HepG2 (cell line): ENCODE measurements around the gene CBFA2T2. TPM values are rescaled to one million over a fixed set of nuclear protein-coding genes. Genes with fewer than 3 reads are reported as not detected.

Experiments used
- FOXA3 ChIP-seq: IDR thresholded peaks from 2 replicates; pipeline ENCODE4 v1.6.1; 2016; ENCODE audit warnings: missing genetic modification reagents, missing compliant biosample characterization
- HOXA5 ChIP-seq: sonication (generic); formaldehyde crosslinking; IDR thresholded peaks from 2 replicates; pipeline ENCODE4 v1.4.0; 2020; ENCODE audit warnings: missing genetic modification reagents
- NCOR1 ChIP-seq: fragments of 200-600 bp; sonication (generic); IDR thresholded peaks from 2 replicates; pipeline ENCODE4 v1.7.0; 2017; ENCODE audit warnings: antibody characterized with exemption, low read length, borderline replicate concordance
- POLR2AphosphoS5 ChIP-seq: IDR thresholded peaks from 2 replicates; pipeline ENCODE4 v1.6.1; 2012; ENCODE audit warnings: low read depth, low read length
- SAP130 ChIP-seq: IDR thresholded peaks from 2 replicates; pipeline ENCODE4 v1.6.1; 2016; ENCODE audit warnings: low read depth
- TAF1 ChIP-seq: sonication (generic); formaldehyde crosslinking; IDR thresholded peaks from 2 replicates; pipeline ENCODE4 v1.4.0; 2020; ENCODE audit warnings: missing genetic modification reagents
- TBX3 ChIP-seq: fragments of 450-650 bp; IDR thresholded peaks from 2 replicates; pipeline ENCODE4 v1.6.1; 2017; ENCODE audit warnings: antibody characterized with exemption, mild to moderate bottlenecking, inconsistent platforms, borderline replicate concordance
- THAP7 ChIP-seq: sonication (generic); formaldehyde crosslinking; IDR thresholded peaks from 2 replicates; pipeline ENCODE4 v1.8.1; 2023; ENCODE audit warnings: mild to moderate bottlenecking, missing genetic modification reagents
- ZFP82 ChIP-seq: sonication (generic); formaldehyde crosslinking; IDR thresholded peaks from 2 replicates; pipeline ENCODE4 v1.5.1; 2020; ENCODE audit warnings: mild to moderate bottlenecking, missing genetic modification reagents, borderline replicate concordance
- ZMYM3 ChIP-seq: sonication (generic); formaldehyde crosslinking; IDR thresholded peaks from 2 replicates; pipeline ENCODE4 v1.5.1; 2020; ENCODE audit warnings: mild to moderate bottlenecking, missing genetic modification reagents
- ZNF12 ChIP-seq: sonication (generic); formaldehyde crosslinking; IDR thresholded peaks from 2 replicates; pipeline ENCODE4 v1.5.0; 2020; ENCODE audit warnings: missing genetic modification reagents
- ZNF276 ChIP-seq: sonication (generic); formaldehyde crosslinking; IDR thresholded peaks from 2 replicates; pipeline ENCODE4 v1.4.0; 2020; ENCODE audit warnings: mild to moderate bottlenecking, low read depth, missing genetic modification reagents
- ZNF800 ChIP-seq: sonication (generic); formaldehyde crosslinking; IDR thresholded peaks from 2 replicates; pipeline ENCODE4 v1.4.0; 2020; ENCODE audit warnings: missing genetic modification reagents
- ZNF850 ChIP-seq: sonication (generic); formaldehyde crosslinking; conservative IDR thresholded peaks from 2 replicates; pipeline ENCODE4 v1.9.0; 2021; ENCODE audit warnings: mild to moderate bottlenecking, missing genetic modification reagents
- polyA plus RNA-seq, 8 experiments: library from polyadenylated mRNA; depleted of rRNA in 3 of 8; stranded (reverse) in 7 of 8; unstranded in 1 of 8; fragments of >200 nt; fragmentation: Illumina TruSeq in 4 of 8; extraction: Trizol in 4 of 8; gene quantifications; 2 replicates each; pipeline versions ENCODE4 v1.2.1 to v1.2.3, GENCODE V29; 2011 to 2016; ENCODE audit warnings: low read depth in 4 of 8, missing spikeins in 1 of 8, mixed read lengths in 1 of 8; ENCODE audit not compliant: insufficient read depth in 1 of 8
- total RNA-seq, 5 experiments: library from RNA; depleted of rRNA; stranded (reverse); fragments of >200 nt; fragmentation: Illumina TruSeq; extraction: Trizol; gene quantifications; 2 replicates each; pipeline ENCODE4 v1.2.3, GENCODE V29; 2016; ENCODE audit warnings: low read depth in 1 of 5
- TF ChIP-seq, protein P1 (sequence below): sonication (generic); formaldehyde crosslinking; IDR thresholded peaks from 2 replicates; pipeline ENCODE4 v1.9.0; 2022; ENCODE audit warnings: low read depth, missing genetic modification reagents
- TF ChIP-seq, protein P2 (sequence below): sonication (generic); formaldehyde crosslinking; IDR thresholded peaks from 2 replicates; pipeline ENCODE4 v1.4.0; 2020; ENCODE audit warnings: missing genetic modification reagents, mild to moderate bottlenecking, borderline replicate concordance

Gene CBFA2T2
- total and polyA plus RNA-seq, 2 of the 13 experiments (the other 11 are each of a cell fraction or from before 2014, with no cell fraction given): 6.3 to 21.2 TPM

- TF ChIP-seq ZNF800 (CRISPR knock-in tag) (no peak), POLR2AphosphoS5 (no peak), THAP7 (CRISPR knock-in tag) (no peak), FOXA3 (CRISPR knock-in tag) (no peak; the same call in 1 of the 2 replicates), ZMYM3 (peak; percentile 32; the same call in 1 of the 2 replicates), TAF1 (CRISPR knock-in tag) (no peak), ZFP82 (CRISPR knock-in tag) (no peak), TBX3 (no peak), HOXA5 (no peak), SAP130 (CRISPR knock-in tag) (no peak), NCOR1 (no peak), ZNF850 (CRISPR knock-in tag) (no peak), ZNF276 (CRISPR knock-in tag) (no peak), ZNF12 (CRISPR knock-in tag) (no peak)
- TF ChIP-seq, protein P1, sequence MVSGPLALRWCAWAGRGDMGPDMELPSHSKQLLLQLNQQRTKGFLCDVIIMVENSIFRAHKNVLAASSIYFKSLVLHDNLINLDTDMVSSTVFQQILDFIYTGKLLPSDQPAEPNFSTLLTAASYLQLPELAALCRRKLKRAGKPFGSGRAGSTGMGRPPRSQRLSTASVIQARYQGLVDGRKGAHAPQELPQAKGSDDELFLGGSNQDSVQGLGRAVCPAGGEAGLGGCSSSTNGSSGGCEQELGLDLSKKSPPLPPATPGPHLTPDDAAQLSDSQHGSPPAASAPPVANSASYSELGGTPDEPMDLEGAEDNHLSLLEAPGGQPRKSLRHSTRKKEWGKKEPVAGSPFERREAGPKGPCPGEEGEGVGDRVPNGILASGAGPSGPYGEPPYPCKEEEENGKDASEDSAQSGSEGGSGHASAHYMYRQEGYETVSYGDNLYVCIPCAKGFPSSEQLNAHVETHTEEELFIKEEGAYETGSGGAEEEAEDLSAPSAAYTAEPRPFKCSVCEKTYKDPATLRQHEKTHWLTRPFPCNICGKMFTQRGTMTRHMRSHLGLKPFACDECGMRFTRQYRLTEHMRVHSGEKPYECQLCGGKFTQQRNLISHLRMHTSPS (CRISPR knock-in tag): no peak
- TF ChIP-seq, protein P2, sequence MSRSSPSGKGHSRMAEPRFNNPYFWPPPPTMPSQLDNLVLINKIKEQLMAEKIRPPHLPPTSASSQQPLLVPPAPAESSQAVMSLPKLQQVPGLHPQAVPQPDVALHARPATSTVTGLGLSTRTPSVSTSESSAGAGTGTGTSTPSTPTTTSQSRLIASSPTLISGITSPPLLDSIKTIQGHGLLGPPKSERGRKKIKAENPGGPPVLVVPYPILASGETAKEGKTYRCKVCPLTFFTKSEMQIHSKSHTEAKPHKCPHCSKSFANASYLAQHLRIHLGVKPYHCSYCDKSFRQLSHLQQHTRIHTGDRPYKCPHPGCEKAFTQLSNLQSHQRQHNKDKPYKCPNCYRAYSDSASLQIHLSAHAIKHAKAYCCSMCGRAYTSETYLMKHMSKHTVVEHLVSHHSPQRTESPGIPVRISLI (CRISPR knock-in tag): peak; percentile 35; the same call in 1 of the 2 replicates
Observed at GRCh38 chr20:33555755-33556154, 65.9 kb downstream of the CBFA2T2 start (continued).
